Eye (tissue), 1 donor: ENCODE data around the gene CELF1.
A peak's percentile ranks its signal among the peaks of the same experiment; 100 is the strongest.
"Not testable (repeated sequence)": the region's sequence is repeated elsewhere in the genome, so short reads cannot be mapped to it uniquely, and the experiment has no call there.

Source experiments
- DNase-seq: peaks from one replicate; pipeline ENCODE4 v3.0.0-alpha.2; 2015

CELF1 gene

DNA sequence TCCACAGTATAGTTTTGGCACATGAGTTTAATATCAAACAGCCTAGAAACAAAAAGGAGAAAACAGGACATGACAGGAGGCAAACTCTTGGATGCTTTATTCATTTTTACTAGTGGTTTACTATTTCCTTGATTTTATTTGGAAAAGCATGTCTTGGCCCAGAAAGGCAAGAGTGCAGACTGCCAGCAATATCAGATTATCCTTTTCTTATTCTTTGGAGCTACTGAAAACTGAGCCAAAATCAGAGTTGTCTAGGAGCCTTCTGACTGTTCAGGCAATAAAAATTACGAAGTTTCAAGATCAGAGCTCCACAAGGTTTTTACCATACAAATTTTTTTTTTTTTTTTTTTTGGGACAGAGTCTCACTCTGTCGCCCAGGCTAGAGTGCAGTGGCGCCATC lies 16.0 kb downstream of the CELF1 start:
- DNase-seq: no peak

DNA sequence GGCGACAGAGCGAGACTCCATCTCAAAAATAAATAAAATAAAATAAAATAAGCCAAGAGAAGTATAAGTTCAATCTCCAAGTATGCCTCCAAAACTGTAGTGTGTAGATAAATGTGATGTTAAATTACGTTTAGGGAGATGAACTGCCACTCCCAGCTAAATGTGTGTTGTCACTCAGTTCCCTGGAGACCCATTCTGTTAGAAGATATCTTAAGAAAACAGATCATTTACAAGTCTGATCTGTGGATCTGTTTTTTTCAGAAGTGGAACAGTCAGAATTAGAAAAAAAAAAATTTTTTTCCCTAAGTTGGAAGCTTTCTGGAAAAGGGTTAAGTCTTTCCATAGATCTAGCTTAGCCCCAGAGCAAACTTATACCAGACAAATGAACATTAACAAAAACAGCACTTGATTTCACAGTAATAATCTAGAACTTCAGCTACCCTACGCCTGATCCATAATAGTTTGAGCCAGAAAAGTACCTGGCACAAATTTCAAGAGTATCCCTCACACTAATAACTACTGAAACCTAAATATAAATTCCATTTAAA lies 18.2 kb downstream of the CELF1 start:
- DNase-seq: no peak

DNA sequence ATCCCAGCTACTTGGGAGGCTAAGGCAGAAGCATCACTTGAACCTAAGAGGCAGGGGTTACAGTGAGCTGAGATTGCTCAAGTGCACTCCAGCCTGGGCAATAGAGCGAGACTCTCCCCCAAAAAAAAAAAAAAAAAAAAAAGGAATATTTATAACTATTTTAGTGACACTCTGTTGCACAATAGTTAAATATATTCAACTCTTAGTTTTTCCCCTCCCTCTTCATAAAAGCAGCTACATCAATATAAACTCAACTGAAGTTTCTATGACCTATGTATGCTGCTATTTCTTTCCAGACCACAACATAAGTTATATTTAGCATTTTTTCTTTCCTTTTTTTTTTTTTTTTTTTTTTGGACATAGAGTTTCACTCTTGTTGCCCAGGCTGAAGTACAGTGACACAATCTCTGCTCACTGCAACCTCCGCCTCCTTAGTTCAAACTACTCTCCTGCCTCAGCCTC lies 19.2 kb downstream of the CELF1 start:
- no peak for DNase-seq

DNA sequence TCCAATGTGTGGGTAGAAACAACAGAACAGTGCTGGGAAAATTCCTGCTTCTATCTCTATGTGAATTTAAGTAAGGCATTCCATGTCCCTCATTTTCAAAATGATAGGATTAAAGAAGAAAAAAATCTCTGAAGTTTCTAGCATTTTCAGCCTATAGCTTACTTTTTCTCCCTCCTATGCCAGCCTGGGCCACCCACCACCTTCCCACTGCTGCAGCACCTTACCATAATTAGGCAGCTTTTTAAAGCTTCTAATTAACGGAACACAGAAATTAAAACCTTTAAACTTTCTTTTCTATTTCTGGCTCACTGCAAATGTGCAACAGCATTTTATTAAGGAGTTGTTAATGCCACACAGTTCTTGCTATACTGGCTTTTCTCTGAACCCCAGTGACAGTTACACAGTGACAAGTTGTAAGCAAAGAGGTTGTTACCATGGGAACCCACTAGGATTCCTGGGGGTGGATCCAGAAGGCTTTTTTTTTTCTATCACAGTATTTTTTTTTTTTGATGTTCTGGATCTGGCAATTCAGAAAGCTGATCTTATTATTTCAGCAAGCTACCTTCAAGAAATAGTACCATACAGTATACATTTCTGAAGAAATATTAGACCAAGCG lies 20.2 kb downstream of the CELF1 start:
- DNase-seq: peak; percentile 69

DNA sequence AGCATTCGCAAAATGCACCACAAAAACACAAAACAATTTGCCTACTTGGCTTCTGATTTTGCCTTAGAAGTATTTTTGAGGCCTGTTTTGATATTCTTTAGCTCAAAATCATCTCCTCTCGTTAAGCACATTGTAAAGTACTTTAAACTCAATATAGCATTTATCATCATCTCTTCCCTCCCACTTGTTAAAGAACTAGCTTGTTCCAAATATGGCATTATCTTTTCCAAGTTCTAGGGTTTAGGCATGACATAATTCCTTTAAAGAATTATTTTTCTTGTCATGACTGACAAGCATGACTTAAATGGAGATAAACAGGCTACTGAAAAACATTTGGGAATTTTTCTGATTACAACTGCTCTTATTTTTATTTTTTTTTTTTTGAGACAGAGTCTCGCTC lies 21.3 kb downstream of the CELF1 start:
- no peak for DNase-seq

DNA sequence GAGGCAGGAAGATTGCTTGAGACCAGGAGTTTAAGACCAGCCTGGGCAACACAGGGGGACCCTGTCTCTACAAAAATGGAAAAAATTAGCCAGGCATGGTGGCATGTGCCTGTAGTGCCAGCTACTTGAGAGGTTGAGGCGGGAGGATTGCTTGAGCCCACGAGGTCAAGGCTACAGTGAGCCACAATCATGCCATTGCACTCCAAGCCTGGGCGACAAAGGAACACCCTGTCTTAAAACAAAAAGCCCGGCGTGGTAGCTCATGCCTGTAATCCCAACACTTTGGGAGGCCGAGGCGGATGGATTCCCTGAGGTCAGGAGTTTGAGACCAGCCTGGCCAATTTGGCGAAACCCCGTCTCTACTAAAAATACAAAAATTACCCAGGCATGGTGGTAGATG lies 22.2 kb downstream of the CELF1 start:
- not testable (repeated sequence) for DNase-seq

DNA sequence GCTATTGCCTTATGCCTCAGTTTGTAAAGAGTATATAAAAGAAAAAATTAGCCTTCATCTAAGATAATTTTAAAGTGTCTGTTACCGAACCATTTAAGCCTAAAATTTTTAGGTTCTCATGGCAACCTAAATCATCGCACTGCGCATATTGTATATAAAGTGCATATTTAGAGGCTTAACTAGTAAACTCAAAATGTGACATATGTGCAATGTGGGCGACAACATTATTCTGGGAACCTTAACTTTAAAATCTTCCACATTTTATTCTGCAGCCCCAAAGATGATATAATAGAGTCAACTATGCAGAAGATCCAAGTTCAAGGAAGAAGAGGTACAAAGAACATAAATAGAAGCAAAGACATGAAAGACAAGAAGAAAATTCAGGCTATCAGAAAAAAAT lies 23.0 kb downstream of the CELF1 start:
- no peak for DNase-seq

DNA sequence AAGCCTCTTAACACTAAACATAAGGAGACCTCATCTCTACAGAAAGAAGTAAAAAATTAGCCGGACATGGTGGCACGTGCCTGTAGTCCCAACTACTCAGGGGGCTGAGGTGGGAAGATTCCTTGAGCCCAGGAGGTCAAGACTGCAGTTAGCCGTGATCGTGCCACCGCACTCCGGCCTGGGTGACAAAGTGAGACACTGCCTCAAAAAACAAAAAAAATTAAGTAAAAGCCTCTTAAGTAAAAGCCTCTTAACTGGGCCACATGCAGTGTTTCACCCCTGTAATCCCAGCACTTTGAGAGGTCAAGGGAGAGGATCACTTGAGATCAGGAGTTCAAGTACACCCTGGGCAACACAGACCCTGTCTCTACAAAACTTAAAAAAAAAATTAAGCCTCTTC lies 25.7 kb downstream of the CELF1 start:
- DNase-seq: no peak

DNA sequence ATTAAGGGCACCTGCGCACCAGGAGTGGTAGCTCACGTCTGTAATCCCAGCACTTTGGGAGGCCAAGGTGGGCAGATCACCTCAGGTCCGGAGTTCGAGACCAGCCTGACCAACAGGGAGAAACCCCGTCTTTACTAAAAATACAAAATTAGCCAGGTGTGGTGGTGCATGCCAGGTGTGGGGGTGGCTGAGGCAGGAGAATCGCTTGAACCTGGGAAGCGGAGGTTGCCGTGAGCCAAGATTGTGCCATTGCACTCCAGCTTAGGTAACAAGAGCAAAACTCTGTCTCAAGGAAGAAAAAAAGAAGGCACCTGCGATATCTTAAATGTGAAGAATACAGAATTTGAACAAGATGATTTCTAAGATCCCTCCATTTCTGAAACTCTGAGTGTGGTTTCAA lies 26.9 kb downstream of the CELF1 start:
- DNase-seq: not testable (repeated sequence)

DNA sequence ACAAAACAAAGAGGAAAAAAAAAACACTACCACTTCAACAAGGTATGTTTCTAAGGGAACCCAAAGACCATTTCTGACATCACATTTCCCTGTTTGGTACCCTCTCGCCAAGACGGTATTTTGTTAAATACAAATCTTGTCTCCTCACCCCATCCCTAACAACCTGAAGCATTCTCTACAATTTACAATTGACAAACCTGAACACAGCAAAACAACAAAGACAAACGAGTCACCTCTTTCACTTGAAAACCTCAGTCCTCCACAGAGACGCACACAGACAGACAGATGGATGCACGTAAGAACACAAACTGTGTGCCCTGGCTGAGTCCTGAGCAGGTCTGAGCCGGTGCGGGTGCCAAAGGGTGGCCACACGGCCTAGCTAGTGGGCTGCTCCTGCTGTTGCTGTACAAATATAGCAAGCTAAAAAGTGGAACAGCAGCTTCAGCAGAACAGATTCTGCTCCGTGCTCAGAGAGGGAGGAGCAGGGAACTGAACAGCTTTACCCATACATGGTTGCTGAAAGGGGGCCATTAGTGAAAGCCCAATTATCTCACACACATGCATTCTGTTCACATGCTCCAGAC lies 28.5 kb downstream of the CELF1 start:
- DNase-seq: peak; percentile 45

DNA sequence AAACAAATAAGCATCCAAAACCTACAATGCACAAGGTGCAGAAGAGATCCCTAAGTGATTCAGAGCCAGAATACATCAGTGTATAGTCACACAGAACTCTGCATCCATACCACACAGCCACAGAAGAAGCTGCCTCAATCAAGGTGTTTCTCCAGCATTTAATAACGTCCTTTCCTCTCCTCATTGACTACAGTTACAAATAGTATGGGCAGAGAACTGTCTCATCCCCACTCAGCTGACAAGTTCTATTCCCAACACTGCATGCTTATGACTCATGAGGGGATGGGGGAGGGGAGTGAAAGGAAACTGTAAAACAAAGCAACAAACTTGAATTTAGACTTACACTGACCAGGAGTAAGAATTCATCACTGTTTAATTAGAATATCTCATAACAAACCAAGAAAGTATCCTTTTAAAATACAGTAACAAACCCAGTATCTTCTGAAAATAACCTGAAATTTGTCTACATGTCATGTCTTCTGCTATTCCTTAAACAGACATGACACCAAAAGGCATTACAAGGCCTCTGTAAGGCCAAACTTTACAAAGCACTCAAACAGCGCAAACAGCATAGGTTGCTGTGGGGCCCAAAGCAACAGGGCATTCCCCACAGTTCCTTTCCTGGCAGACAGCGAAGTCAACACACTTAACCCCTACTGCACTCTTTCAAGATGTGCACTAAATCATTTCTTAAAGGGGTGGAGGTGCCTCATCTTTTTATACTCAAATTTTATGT lies 29.3 kb downstream of the CELF1 start:
- DNase-seq: peak; percentile 67

DNA sequence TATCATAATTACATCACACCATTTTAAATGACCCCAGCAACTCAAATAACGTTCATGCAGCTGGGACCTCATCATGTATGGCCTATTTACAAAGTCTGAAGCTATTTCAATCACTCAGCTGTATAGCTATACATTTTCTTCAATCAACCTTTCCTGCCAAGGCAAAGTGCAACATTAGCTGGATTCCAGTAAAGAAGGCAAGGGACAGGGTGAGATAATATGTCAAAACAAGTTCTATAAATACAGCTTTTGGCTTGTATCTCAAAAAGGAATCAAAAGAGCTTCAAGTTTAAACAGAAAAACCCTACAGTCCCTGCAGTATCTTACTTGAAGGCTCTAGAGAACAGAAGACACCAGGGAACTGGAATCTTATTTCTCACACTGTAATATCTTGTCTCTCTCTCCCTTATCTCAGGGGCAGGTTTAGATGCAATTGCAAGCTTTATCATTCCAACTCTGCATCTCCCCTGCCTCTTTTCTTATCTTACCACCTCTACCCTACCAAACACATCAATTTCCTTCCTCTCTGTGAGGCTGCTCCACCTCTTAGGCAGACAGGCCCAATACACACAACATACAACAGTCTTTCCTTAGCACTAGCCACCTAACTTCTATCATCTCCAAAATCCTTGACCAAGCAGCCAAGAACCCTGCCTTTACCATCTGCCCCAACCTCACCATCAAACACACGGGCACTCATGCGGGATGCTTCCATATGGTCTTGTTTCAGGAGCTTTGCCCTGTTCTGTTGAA lies 34.5 kb downstream of the CELF1 start:
- DNase-seq: no peak

DNA sequence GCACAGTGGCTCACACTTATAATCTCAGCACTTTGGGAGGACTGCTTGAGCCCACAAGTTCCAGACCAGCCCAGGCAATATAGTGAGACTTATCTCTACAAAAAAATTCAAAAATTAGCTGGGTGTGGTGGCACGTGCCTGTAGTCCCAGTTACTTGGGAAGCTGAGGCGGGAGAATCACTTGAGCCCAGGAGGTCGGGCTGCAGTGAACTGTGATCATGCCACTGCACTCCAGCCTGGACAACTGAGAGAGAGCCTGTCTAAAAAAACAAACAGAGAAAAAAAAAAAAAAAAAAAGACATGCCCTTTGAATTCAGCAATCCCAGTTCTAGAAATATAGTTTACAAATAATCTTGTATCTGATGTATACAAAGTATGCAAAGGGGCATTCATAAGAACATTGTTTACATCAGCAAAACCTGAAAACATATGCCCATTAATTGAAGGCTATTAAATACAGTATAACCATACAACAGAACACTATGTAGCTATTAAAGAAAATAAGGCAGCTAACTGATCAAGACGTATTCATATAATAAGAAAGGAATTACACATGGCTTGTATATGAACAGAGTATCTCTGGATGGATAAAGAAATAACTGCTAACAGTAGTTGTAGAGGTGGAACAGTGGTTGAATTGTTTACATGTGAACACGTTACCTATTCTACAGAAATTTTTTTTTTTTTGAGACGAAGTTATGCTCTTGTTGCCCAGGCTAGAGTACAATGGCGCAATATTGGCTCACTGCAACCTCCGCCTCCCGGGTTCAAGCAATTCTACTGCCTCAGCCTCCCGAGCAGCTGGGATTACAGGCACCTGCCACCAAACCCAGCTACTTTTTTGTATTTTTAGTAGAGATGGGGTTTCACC lies 35.7 kb downstream of the CELF1 start:
- no peak for DNase-seq

DNA sequence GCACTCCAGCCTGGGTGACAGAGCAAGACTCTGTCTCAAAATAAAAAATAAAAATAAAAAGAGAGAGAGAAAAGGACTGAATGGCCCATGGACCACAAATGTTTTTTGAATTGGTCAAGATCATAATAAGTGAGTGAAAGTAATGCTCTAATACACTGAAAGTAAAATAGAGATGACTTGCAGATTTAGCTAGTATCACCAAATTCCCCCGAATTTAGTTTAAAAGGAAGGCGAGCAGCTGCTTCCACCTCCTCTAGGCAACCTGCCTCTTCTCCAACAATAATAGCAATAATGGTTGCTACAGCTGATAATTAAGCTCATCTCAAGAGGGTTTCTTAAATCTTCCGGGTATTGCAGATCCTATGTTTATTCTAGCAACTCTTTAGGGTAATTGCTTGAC lies 36.8 kb downstream of the CELF1 start:
- no peak for DNase-seq

DNA sequence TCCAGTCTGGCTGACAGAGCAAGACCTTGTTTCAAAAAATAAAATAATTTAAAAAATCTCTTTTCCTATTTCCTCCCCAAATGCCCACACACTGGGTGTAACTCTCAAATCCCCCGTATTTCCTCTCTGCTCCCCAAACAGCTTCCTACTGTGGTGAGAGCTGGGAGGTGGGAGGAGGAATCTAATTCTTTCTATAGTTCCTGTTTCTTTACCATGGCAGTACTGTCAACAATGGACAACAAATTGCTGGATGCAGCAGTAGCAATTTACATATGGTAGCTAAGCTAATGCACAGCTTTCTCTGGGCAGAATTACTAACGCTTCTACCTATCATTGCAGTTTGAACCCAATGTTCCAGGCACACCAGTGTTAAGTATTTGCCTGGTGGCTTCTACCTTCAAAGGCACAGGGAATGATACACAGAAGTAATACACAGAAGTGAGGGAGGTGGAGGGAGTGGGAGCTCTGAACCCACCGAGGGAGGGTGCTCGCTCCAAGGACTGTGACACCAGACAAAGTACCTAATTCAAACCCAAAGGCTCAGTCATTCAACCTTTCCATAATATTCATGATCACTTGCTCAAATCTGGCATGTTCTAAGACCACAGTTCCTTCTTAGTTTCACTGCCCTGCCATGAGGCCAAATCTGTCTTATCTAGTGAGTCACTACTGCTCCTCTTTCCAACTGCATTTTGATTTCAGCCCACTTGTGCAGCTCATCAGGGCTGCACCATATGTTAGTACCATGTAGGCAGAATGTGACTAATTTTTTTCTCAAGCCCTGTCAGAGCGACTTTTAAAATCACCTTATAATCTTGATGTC lies 37.9 kb downstream of the CELF1 start:
- DNase-seq: no peak

DNA sequence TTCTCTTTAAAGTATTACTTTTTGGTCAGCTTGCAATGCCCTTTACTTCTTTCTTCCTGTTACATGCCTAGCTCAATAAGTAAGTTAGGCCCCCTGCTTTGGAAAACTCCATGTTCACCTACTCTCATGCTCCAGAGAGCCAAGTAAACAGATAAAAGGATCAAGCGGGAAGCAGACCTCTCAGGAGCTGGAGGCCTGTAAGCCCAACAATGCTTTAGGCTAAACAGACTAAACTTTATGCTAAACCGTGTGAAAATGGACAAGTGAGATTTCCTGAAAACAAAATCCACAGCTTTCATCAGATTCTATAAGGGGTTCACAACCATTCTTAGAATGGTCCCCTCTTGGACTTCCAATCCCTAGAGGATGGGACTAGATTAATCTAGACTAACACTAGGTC lies 40.2 kb downstream of the CELF1 start:
- no peak for DNase-seq

DNA sequence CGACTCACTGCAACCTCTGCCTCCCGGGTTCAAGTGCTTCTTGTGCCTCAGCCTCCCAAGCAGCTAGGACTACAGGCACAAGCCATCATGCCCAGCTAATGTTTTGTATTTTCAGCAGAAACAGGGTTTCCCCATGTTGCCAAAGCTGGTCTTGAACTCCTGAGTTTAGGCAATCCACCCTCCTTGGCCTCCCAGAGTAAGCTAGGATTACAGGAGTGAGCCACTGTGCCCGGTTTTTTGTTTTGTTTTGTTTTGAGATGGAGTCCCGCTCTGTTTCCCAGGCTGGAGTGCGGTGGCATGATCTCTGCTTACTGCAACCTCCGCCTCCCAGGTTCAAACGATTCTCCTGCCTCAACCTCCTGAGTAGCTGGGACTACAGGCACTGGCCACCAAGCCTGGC lies 41.0 kb downstream of the CELF1 start:
- DNase-seq: no peak

DNA sequence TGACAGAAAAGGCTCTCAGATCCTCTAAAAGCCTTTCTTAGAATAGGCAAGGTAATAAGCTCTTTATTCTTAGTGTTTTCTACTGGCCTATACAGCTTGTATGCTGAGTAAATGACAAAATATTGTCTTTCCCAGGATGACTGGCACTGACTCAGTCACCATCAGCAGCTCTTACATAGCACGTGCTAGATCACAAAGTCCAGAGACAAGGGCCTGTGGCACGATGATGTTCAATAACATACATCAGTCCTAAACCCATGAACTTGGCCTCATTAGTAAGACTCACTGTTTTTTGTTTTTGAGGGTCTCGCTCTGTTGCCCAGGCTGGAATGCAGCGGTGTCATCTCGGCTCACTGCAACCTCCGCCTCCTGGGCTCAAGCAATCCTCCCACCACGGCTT lies 42.7 kb downstream of the CELF1 start:
- no peak for DNase-seq

DNA sequence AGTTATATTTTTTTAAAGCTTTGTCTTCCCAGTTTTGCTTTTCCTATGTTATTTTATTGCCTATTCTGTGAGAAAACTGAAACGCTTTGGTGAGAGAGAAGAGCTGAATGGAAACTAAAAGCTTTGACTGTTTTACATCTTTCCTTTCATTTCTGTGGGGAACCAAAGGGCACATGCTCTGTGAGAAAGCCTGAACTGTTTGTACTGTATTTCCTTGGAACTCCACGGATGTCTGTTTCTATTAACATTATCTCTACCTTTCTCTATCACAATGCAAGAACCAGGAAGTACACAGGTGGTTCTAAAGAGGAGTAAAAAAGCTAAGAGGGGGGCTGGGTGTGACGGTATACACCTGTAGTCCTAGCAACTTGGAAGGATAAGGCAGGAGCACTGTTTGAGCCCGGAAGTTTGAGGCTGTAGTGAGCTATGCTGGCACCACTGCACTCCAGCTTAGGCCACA lies 43.8 kb downstream of the CELF1 start:
- no peak for DNase-seq

DNA sequence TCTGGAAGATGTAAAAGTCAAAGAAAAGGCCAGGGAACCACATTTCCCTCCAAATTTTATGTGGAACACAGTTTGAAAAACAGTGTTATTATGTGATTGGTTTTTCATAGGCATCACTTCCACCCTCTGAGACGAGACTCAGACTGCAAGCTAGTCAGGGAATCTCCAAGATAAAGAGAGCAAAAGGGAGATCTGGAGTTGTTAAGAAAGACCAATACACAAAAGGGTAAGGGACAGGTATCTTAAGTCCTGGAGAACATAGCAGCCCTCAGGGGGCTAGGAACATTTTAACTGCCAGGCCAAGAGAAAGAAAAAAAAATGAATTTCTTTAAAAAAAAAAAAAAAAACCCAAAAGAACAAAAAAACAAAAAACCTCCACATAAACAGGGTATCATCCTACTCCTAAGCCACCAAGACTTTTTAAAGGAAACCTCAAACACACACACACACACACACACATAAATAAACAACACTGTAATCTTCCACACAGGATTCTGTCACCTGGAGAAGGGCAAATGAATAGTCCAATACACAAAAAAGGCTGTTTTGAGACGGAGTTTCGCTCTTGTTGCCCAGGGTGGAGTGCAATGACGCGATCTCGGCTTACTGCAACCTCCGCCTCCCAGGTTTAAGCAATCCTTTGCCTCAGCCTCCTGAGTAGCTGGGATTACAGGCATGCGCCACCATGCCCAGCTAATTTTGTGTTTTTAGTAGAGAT lies 44.5 kb downstream of the CELF1 start:
- no peak for DNase-seq
